HCT116 (cell line): ENCODE results near the gene CD109. TPM values are rescaled to one million over a fixed set of nuclear protein-coding genes. Genes with fewer than 3 reads are reported as not detected.
A peak's percentile ranks its signal among the peaks of the same experiment; 100 is the strongest.
"Not testable (repeated sequence)": the region's sequence is repeated elsewhere in the genome, so short reads cannot be mapped to it uniquely, and the experiment has no call there.

Experiments
- ATAC-seq: fragments of 200-7000 bp; cut with Tn5 transposase; 2 replicates; pipeline ENCODE4 v1.9.1; 2020; ENCODE audit warnings: mild to moderate bottlenecking, moderate library complexity
- BruUV-seq: library from RNA; stranded (reverse); fragments of 400-500 nt; replicated peaks from 2 replicates; lab custom pipeline; 2021; lab: Mats Ljungman, UMichigan
- CTCF ChIA-PET: fragments of 300-600 bp; sonication (Branson Sonifier 250); formaldehyde crosslinking; loops from one replicate; lab custom pipeline; 2021; ENCODE audit warnings: antibody characterized with exemption; lab: Charles Lee
- POLR2A ChIA-PET: fragments of 300-600, 350-600 bp; sonication (Branson Sonifier 250); formaldehyde crosslinking; loops from one replicate; lab custom pipeline; 2021; ENCODE audit warnings: antibody characterized with exemption; lab: Charles Lee
- RAD21 ChIA-PET, 2 experiments: fragments of 300-600 bp; sonication (Branson Sonifier 250); formaldehyde crosslinking; loops; one replicate each; lab custom pipeline; 2023; ENCODE audit warnings: low total read pairs in 2 of 2; ENCODE audit not compliant: uncharacterized antibody in 2 of 2, unreplicated experiment in 2 of 2, low non-redundant PET in 1 of 2; lab: Charles Lee
- DNase-seq: peaks from one replicate; pipeline ENCODE4 v3.0.0-alpha.2; 2010; ENCODE audit warnings: low read depth, low spot score
- H2AFZ ChIP-seq: fragments of 200-600 bp; shearing (Covaris generic), sonication (generic); 2 replicates; pipeline ENCODE4 v1.6.1; 2017; ENCODE audit warnings: low read depth, mixed run types, mixed read lengths, antibody characterized with exemption, low read length; ENCODE audit not compliant: poor library complexity, severe bottlenecking
- H3K27ac ChIP-seq: 2 replicates; pipeline ENCODE4 v1.5.1; 2012; ENCODE audit warnings: low read depth, low read length
- H3K27me3 ChIP-seq: fragments of 200-600 bp; sonication (generic); 2 replicates; pipeline ENCODE4 v1.6.1; 2016; ENCODE audit warnings: mixed run types, low read length, mixed read lengths; ENCODE audit not compliant: insufficient read depth
- H3K36me3 ChIP-seq, 2 experiments: fragments of 200-500 bp in 1 of 2; fragments of 200-600 bp in 1 of 2; sonication (Bioruptor generic) in 1 of 2; sonication (generic) in 1 of 2; 2 replicates each; pipeline versions ENCODE4 v1.5.1 to v1.6.1; 2014 to 2016; ENCODE audit warnings: low read length in 2 of 2, inconsistent platforms in 1 of 2, mixed read lengths in 1 of 2, mixed run types in 1 of 2; ENCODE audit not compliant: insufficient read depth in 2 of 2, control insufficient read depth in 1 of 2
- H3K4me1 ChIP-seq, 2 experiments: fragments of 200-600 bp in 1 of 2; sonication (generic) in 1 of 2; 2 replicates each; pipeline versions ENCODE4 v1.5.1 to v1.6.1; 2012 to 2017; ENCODE audit warnings: low read length in 2 of 2, inconsistent platforms in 1 of 2, mild to moderate bottlenecking in 1 of 2, mixed read lengths in 1 of 2, mixed run types in 1 of 2, moderate library complexity in 1 of 2; ENCODE audit not compliant: insufficient read depth in 2 of 2, control insufficient read depth in 1 of 2
- H3K4me2 ChIP-seq: fragments of 200-600 bp; sonication (generic); 2 replicates; pipeline ENCODE4 v1.6.1; 2017; ENCODE audit warnings: mixed run types, low read length, mixed read lengths
- H3K4me3 ChIP-seq, 2 experiments: fragments of 200-600 bp in 1 of 2; sonication (generic) in 1 of 2; replicated peaks in 1 of 2; 2 replicates each; pipeline ENCODE4 v1.5.1; 2011 to 2016; ENCODE audit warnings: low read length in 2 of 2, control low read depth in 1 of 2, low read depth in 1 of 2, mild to moderate bottlenecking in 1 of 2, mixed read lengths in 1 of 2, mixed run types in 1 of 2
- H3K79me2 ChIP-seq: fragments of 200-600 bp; sonication (generic); 2 replicates; pipeline ENCODE4 v1.6.1; 2017; ENCODE audit warnings: mild to moderate bottlenecking, mixed run types, low read length, moderate library complexity, mixed read lengths; ENCODE audit not compliant: insufficient read depth
- H3K9ac ChIP-seq: fragments of 200-600 bp; sonication (generic); 2 replicates; pipeline ENCODE4 v1.6.1; 2016; ENCODE audit warnings: low read length, mixed read lengths
- H3K9me2 ChIP-seq: fragments of 200-600 bp; sonication (generic), shearing (Covaris generic); 2 replicates; pipeline ENCODE4 v1.6.1; 2017; ENCODE audit warnings: mixed run types, mild to moderate bottlenecking, moderate library complexity; ENCODE audit not compliant: insufficient read depth
- H3K9me3 ChIP-seq, 2 experiments: fragments of 200-500 bp in 1 of 2; fragments of 200-600 bp in 1 of 2; sonication (Bioruptor generic) in 1 of 2; sonication (generic) in 1 of 2; 2 replicates each; pipeline ENCODE4 v1.6.1; 2014 to 2017; ENCODE audit warnings: low read length in 2 of 2, mixed read lengths in 2 of 2, inconsistent platforms in 1 of 2, low read depth in 1 of 2, mild to moderate bottlenecking in 1 of 2, mixed run types in 1 of 2, moderate library complexity in 1 of 2; ENCODE audit not compliant: control insufficient read depth in 1 of 2, insufficient read depth in 1 of 2
- H4K20me1 ChIP-seq: fragments of 200-600 bp; sonication (generic), shearing (Covaris generic); 2 replicates; pipeline ENCODE4 v1.6.1; 2017; ENCODE audit warnings: mixed run types, mild to moderate bottlenecking, moderate library complexity; ENCODE audit not compliant: insufficient read depth
- EGR1 ChIP-seq: IDR thresholded peaks from 2 replicates; pipeline ENCODE4 v1.6.1; 2012; ENCODE audit warnings: low read depth
- JUND ChIP-seq: IDR thresholded peaks from 2 replicates; pipeline ENCODE4 v1.6.1; 2012
- POLR2AphosphoS5 ChIP-seq: IDR thresholded peaks from 2 replicates; pipeline ENCODE4 v1.6.1; 2011; ENCODE audit warnings: mild to moderate bottlenecking, low read depth, low read length, moderate library complexity
- REST ChIP-seq: IDR thresholded peaks from 2 replicates; pipeline ENCODE4 v1.6.1; 2012; ENCODE audit warnings: low read depth
- ZNF274 ChIP-seq: fragments of 200-500 bp; sonication (Bioruptor generic); IDR thresholded peaks from 2 replicates; pipeline ENCODE4 v1.6.1; 2014; ENCODE audit warnings: mild to moderate bottlenecking, low read depth, low read length, inconsistent platforms
- intact Hi-C: fragments of 100-400 bp; cut with micrococcal nuclease; formaldehyde crosslinking; loops from 2 replicates; pipeline ENCODE4 v1.10.0; 2022
- total RNA-seq: library from RNA; stranded (reverse); gene quantifications from one replicate; pipeline ENCODE4 v1.2.1, GENCODE V29; 2021; ENCODE audit not compliant: unreplicated experiment

CD109 gene
- total RNA-seq, 1 experiment from 2014 or later: 42.1 TPM

GRCh38 chr6:73680289-73680918 lies 15.6 kb upstream of the CD109 start:
- ChIA-PET CTCF (interaction anchor here (1.1 to 1.2 kb wide), 2 partner anchors 8 to 53 kb away, joined by 3 to 7 read pairs; no protein-coding TSS in a partner anchor), RAD21 (no interaction called here), POLR2A (no interaction called here)
- no peaks in the 10 kb centered on the region for H3K9me2 ChIP-seq
- H3K27ac ChIP-seq: peak overlapping the region; percentile 2
- H3K27me3 ChIP-seq: no peaks in the 10 kb centered on the region
- no peaks in the 10 kb centered on the region for H3K79me2 ChIP-seq
- no peaks in the 10 kb centered on the region for H4K20me1 ChIP-seq
- H3K4me3 ChIP-seq: peak overlapping the region in 1 of 2 experiments; percentile 37; a peak in 2 of 4 replicates
- no peak for TF ChIP-seq REST
- peak; percentile 72 for TF ChIP-seq EGR1
- peak; percentile 18; the same call in 1 of the 2 replicates for TF ChIP-seq JUND
- TF ChIP-seq ZNF274: no peak
- TF ChIP-seq POLR2AphosphoS5: no peak
- peak overlapping the region; percentile 19 for H2AFZ ChIP-seq
- H3K4me2 ChIP-seq: peak overlapping the region; percentile 65
- ATAC-seq: peak; percentile 60
- H3K4me1 ChIP-seq: peaks cover 19 to 30% of the 10 kb centered on the region in 2 experiments
- no peaks in the 10 kb centered on the region; a peak in 1 of 4 replicates for H3K9me3 ChIP-seq
- H3K9ac ChIP-seq: no peak overlapping the region
- DNase-seq: no peak
- BruUV-seq: no TSS peak
- H3K36me3 ChIP-seq: no peaks in the 10 kb centered on the region
- intact Hi-C loops: no loop called here

GRCh38 chr6:73683574-73683973 lies 12.4 kb upstream of the CD109 start:
- H3K79me2 ChIP-seq, H3K27me3 ChIP-seq, intact Hi-C loops, DNase-seq, ATAC-seq, H3K9me3 ChIP-seq, H3K36me3 ChIP-seq, H4K20me1 ChIP-seq, POLR2A ChIA-PET, H3K27ac ChIP-seq, BruUV-seq, H2AFZ ChIP-seq, RAD21 ChIA-PET, H3K9ac ChIP-seq, H3K9me2 ChIP-seq, H3K4me3 ChIP-seq, H3K4me2 ChIP-seq: not testable (repeated sequence)
- CTCF ChIA-PET: interaction anchor here (1.6 kb wide), 1 partner anchor 8 kb away, joined by 3 read pairs; no protein-coding TSS in a partner anchor
- H3K4me1 ChIP-seq: peaks cover 19 to 24% of the 10 kb centered on the region in 2 experiments
